NCI-H526 (cell line): Measurements from ENCODE around the gene S100A8.
"Not testable (repeated sequence)": the region's sequence is repeated elsewhere in the genome, so short reads cannot be mapped to it uniquely, and the experiment has no call there.

Experiments used
- DNase-seq, 2 experiments: peaks; one replicate each; lab custom pipeline; 2025; lab: John Stamatoyannopoulos, UW

S100A8 gene

GRCh38 chr1:153390938-153391710 is at the start of gene S100A8:
TSS of gene S100A8 (minus strand) at chr1:153391073. CDS start at chr1:153390535, 538 bp downstream.
- no peak for DNase-seq

- no peak for DNase-seq
These were observed 48.4 kb upstream of the S100A8 start for GRCh38 chr1:153439273-153439672.

DNA sequence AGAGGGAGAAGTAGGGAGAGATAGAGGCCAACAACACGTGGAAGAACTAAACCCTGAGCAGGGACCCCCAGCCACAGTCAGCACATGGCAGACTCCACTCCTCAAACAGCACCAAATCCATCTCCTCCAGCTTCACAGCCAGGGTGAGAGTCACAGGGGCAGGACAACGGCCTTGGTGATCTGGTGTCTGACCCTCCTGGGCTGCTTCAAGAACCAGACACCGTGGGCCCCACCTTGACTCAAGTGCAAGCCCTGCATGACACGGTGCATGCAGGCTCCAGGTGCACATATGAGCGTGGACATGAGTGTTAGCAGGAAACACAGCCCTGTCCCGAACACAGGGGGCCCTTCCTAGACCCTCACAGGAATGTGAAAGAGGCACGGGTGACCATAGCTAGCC is 47.7 kb upstream of the S100A8 start:
- DNase-seq = no peak

GRCh38 chr1:153437236-153437635 is 46.4 kb upstream of the S100A8 start:
- no peak for DNase-seq

DNA sequence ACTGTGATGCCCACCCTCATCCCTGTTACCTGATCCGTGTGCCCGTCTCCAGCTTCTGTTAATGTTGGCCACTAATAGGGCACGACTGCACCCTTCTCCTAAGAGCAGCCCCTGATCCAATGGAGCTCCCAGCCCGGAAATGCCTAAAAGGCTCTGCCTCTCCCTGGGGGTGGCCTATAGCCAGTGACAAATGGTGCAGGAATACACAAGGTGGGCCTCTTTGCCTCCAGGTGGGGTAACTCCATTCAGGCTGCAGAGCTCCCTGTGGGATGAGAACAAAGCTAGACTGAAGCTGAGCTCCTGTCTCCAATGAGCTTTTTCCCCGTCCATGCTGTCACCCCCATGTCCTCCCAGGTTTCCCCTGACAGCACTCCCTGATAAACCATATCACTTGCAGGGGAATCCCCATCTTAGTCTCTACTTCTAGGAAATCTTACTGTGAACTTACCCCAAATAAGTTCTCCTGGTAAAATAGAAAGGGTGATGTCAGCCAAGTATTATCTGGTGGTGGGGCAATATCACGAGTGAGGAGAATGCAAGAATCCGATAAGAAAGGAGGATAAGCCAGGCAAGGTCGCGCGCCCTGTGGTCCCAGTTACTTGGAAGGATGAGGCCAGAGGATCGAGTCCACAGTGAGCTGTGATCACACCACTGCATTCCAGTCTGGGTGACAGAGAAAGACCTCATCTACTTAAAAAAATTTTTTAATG is 44.0 kb upstream of the S100A8 start:
- no peak for DNase-seq

DNA sequence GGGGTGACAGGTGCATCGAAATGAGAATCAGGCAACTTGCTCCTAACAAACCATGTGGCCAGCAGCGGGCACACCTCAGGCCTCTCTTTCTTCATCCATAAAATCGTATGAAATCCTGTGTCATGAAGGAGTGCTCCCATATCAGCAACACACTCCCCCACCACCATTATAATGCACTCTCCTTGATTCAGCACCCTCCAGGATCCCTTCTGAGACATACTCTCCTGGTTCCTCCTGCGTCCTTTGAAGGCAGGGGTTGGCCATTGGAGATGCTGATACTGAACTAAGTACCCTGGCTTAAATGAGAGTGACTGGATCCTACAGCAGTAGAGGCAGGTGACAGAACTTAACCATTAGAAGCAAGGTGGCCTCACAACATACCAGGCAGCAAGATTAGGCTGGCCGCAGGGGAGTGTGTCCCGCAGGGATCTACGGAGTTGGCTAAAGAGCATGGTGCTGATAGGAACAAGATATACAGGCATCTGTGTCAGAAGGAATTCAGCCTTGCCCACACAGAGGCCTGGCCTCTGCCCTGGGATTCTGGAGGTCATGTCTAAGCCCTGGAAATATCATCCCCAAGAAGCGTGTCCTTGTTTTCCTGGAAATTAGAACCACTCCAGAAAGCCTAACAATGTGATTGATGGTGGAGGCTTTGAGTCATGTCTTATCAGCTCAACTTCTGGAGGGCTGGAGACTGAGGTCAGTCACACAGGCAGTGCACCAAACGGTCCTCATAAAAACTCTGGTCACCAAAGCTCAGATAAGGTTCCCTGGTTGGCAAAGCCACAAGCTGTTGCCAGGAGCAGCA is 42.2 kb upstream of the S100A8 start:
- DNase-seq = no peak

- DNase-seq = no peak
These were observed 41.1 kb upstream of the S100A8 start for GRCh38 chr1:153431928-153432327.

DNA sequence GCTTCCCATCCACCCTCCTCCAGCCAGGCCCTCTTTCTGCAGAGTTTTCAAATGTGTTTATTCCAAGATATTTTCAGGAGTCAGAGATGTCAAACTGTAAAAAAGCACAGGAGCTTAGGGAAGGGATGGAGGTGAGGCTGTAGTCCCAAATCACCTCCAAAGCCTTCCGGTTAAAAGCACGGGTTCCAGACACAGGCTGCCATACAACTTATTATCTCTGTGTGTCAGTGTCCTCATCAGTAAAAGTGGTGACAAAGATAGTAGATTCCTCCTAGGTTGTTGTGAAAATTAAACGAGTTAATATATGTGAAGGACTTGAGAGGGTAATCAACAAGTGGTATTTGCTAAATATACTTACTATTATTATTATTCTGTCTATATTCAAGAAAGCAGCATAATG is 40.6 kb upstream of the S100A8 start:
- DNase-seq = no peak

- no peak for DNase-seq
These were observed 40.1 kb upstream of the S100A8 start for GRCh38 chr1:153431002-153431401.

GRCh38 chr1:153430561-153430960 is 39.7 kb upstream of the S100A8 start:
- no peak for DNase-seq

DNA sequence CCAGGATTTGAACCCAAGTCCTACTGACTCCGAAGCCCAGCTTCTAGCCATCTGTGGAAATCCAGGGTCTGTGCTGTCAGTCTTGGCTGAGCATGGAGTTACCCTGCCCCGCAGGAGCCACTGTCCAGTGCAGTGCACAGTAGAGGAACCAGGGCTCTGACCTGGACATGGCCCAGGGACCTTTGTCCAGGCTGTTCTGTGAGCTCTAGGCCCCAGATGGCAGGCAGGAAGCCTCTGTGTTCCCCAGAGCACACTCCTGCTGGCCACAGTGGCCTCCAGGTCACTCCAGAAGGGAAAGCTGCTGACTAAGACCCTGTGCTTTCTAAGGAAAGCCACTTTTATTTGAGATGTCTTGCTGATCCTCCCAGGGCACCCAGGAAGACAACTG is 39.3 kb upstream of the S100A8 start:
- no peak for DNase-seq

GRCh38 chr1:153429266-153430165 is 38.6 kb upstream of the S100A8 start:
- DNase-seq = no peak

DNA sequence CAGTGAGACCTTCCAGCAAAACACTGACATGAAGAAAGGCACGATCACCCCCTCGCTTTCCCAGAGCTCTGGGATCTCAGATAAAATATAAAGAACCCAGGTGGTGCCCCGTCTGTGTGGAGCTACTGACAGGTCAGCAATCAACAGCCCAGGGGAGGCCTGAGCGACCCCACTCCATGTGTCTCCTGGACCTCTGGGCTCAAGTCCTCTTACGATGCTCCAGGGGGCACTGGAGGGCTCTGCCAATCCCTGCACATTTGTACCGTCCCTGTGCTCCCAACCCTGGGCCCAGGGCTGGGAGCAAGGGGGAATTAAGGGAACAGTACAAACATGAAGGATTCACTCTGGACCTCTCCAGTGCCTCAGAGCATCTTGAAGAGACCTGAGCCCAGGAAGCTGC is 37.9 kb upstream of the S100A8 start:
- DNase-seq = no peak

- DNase-seq = no peak
These were observed 37.3 kb upstream of the S100A8 start for GRCh38 chr1:153428073-153428638.

- no peak for DNase-seq
These were observed 35.9 kb upstream of the S100A8 start for GRCh38 chr1:153426809-153427208.

DNA sequence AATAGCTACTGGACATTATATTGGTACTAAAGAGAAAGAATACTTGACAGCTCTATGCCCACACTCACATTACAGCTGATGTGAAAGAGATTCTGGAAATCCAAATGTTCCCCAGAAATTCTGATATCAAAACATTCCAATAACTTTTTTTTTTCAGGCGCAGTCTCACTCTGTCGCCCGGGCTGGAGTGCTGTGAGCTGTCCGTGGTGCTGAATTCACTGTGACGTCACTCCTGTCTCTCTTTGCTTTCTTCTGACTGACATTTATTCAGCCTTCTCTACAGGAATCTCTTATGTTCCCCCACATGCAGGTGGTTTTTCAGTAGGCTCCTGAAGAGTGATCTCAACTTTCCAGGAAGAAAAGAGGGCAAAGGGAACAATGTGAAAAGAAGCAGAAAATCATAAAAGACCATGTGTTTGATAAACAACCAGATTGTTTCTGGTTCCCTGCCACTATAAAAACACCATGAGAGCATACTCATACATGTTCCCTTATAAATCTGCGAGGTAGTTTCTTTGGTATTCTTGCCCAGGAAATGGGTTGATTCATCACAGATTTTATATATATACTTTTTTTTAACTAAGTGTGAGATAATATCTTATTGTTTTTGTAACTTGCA is 31.7 kb upstream of the S100A8 start:
- DNase-seq = peak in 1 of 2 experiments; percentile 13

DNA sequence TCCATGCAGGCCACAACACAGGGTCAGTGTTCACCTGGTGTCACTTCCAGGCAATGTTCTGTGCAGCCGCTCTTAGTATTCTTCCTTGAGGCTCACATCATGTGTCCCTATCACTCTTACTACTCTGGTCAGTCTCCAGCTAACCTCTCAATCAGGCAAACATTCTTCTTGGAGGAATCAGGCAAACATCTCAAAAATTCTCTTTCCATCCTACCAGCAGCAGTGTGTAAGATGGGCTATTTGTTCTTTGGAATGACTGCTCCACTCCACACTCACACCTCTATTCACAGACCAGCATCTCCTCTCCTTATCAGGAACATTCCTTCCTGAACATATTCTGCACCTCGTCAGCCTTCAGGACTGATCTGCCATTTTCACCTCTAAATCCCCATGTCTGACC is 29.4 kb upstream of the S100A8 start:
- no peak for DNase-seq

- not testable (repeated sequence) for DNase-seq
These were observed 28.5 kb upstream of the S100A8 start for GRCh38 chr1:153419436-153419793.

DNA sequence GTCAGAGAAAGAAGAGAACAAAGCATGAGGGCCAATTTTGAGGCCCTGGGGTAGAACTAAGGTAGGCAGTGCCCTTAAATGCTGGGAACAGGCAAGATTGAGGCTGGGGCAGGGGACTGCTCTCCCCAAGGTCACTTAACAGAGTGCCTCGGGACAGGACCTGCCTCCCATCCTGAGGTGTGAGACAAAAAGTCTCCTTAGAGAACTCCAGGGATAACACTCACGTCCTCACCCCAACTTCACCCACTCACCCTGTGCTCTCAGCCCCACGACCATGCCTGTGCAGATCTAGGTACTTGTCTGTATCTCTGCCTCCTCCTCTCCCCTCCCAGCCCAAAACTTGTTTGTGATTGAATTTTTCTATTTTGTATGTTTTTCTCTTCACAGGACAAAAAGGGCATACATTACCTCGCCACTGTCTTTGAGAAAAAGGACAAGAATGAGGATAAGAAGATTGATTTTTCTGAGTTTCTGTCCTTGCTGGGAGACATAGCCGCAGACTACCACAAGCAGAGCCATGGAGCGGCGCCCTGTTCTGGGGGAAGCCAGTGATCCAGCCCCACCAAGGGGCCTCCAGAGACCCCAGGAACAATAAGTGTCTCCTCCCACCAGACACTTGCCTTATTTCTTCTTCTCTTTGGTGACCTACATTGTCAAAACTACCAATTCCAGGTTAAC is 28.0 kb upstream of the S100A8 start:
- not testable (repeated sequence) for DNase-seq

- no peak for DNase-seq
These were observed 26.4 kb upstream of the S100A8 start for GRCh38 chr1:153417136-153417888.
